Transverse colon (tissue), 4 donors: ENCODE data around the gene XYLT1. TPM values are rescaled to one million over a fixed set of nuclear protein-coding genes. Genes with fewer than 3 reads are reported as not detected.
A peak's percentile ranks its signal among the peaks of the same experiment; 100 is the strongest.

Experiments
- DNase-seq: peaks from one replicate; pipeline ENCODE4 v3.0.0-alpha.2; 2019
- H3K27ac ChIP-seq, 4 donors: fragments of 200-600 bp; sonication (generic); 2 replicates each; pipeline ENCODE4 v1.5.1; 2016 to 2018; ENCODE audit warnings: inconsistent platforms in 4 of 4
- H3K27me3 ChIP-seq: fragments of 200-600 bp; sonication (generic); 2 replicates; pipeline ENCODE4 v1.5.1; 2017; ENCODE audit warnings: inconsistent platforms
- H3K36me3 ChIP-seq, 4 donors: fragments of 200-600 bp; sonication (generic); 2 replicates each; pipeline ENCODE4 v1.5.1; 2017 to 2019; ENCODE audit warnings: inconsistent platforms in 4 of 4
- H3K4me1 ChIP-seq, 4 donors: fragments of 200-600 bp; sonication (generic); 2 replicates each; pipeline ENCODE4 v1.5.1; 2017 to 2020; ENCODE audit warnings: inconsistent platforms in 4 of 4
- H3K4me3 ChIP-seq, 4 donors: fragments of 200-600 bp; sonication (generic); 1 replicate in 1 of 4; 2 replicates in 3 of 4; pipeline versions ENCODE4 v1.5.1 to v1.6.1; 2017 to 2019; ENCODE audit warnings: inconsistent platforms in 4 of 4
- H3K9me3 ChIP-seq, 2 donors: fragments of 200-600 bp; sonication (generic); 2 replicates each; pipeline ENCODE4 v1.5.1; 2017 to 2019; ENCODE audit warnings: inconsistent platforms in 2 of 2
- EP300 ChIP-seq: sonication (generic); formaldehyde crosslinking; IDR thresholded peaks from one replicate; pipeline ENCODE4 v1.6.1; 2017; ENCODE audit warnings: antibody characterized with exemption, low read depth
- POLR2A ChIP-seq: fragments of 450-650 bp; IDR thresholded peaks from one replicate; pipeline ENCODE4 v1.6.1; 2016; ENCODE audit warnings: antibody characterized with exemption, mild to moderate bottlenecking, moderate library complexity
- POLR2AphosphoS5 ChIP-seq, 3 donors: sonication (generic); formaldehyde crosslinking; IDR thresholded peaks; one replicate each; pipeline ENCODE4 v1.6.1; 2016; ENCODE audit warnings: antibody characterized with exemption in 3 of 3
- WGBS, 2 donors: methylation state at CpG; one replicate each; pipeline ENCODE4 v1.1.5; 2018; ENCODE audit warnings: low coverage in 1 of 2; 5-methylcytosine and 5-hydroxymethylcytosine counted together
- in situ Hi-C, 4 donors: fragments of 200-750 bp; cut with MboI; loops; one replicate each; pipeline versions ENCODE4 v1.15.0 to v1.15.1; 2017; ENCODE audit warnings: low sequenced_read_pairs in 3 of 4, low pct_ligation_motif_present in 1 of 4, low pct_unique_long_range_greater_than_20kb in 1 of 4
- intact Hi-C: fragments of 100-400 bp; cut with DNase I; formaldehyde crosslinking; loops from one replicate; pipeline ENCODE4 v1.15.1; 2023; ENCODE audit warnings: low total_unique reads
- total RNA-seq, 4 donors: library from RNA; depleted of rRNA; stranded (reverse); fragments of >200 nt; gene quantifications; one replicate each; pipeline ENCODE4 v1.1.0, GENCODE V29; 2016
- TF ChIP-seq, protein P1 (sequence below), 5 experiments: fragments of 200-600 bp in 3 of 5; fragments of 450-650 bp in 2 of 5; sonication (generic) in 3 of 5; IDR thresholded peaks; 1 replicate in 2 of 5; 2 replicates in 3 of 5; pipeline ENCODE4 v1.5.1; 2016 to 2017; ENCODE audit warnings: antibody characterized with exemption in 5 of 5, inconsistent platforms in 3 of 5, mild to moderate bottlenecking in 2 of 5, moderate library complexity in 1 of 5

The XYLT1 gene
- total RNA-seq, 4 donors from 2014 or later, result 22.3 to 44.6 (median 39.4) TPM

DNA sequence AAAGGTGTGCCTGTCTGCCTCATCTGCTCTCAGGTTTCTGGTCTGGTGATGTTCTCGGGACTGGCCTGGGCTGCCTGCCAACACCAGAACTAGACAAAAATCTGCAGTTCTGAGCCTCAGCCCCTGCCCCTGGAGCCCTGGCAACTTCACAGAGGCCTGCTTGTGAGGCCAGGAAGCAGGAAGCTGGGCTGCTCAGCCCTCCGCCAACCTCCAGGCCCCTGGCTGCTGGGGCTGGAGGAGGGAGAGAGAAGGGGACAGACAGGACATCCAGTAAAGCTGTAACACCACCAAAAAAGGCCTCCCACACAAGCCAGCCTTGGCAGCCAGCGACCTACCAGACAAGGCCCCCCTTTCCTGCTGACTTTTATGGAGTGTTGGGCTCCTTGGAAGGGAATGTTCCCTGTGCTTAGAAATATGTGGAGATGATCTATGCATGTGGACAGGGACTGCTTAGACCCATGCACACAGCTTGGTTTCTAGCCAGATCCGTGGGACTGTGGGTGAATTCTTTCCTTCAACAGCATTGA lies 157.6 kb downstream of the XYLT1 start:
- no peaks in the 10 kb centered on the region for H3K36me3 ChIP-seq
- 41% methylated on average over 4 of the region's 4 CpGs; no CpG with 5 or more reads in 1 of the 2 donors for WGBS, 2 donors
- TF ChIP-seq POLR2AphosphoS5 (IDR thresholded peaks at IDR 0.05) (peak; percentile 85 to 92 (median 88)), POLR2A (no peak), EP300 (peak; percentile 99)
- TF ChIP-seq, protein P1, sequence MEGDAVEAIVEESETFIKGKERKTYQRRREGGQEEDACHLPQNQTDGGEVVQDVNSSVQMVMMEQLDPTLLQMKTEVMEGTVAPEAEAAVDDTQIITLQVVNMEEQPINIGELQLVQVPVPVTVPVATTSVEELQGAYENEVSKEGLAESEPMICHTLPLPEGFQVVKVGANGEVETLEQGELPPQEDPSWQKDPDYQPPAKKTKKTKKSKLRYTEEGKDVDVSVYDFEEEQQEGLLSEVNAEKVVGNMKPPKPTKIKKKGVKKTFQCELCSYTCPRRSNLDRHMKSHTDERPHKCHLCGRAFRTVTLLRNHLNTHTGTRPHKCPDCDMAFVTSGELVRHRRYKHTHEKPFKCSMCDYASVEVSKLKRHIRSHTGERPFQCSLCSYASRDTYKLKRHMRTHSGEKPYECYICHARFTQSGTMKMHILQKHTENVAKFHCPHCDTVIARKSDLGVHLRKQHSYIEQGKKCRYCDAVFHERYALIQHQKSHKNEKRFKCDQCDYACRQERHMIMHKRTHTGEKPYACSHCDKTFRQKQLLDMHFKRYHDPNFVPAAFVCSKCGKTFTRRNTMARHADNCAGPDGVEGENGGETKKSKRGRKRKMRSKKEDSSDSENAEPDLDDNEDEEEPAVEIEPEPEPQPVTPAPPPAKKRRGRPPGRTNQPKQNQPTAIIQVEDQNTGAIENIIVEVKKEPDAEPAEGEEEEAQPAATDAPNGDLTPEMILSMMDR (IDR thresholded peaks at IDR 0.05), result no peak
- intact Hi-C loops (loop anchor here (2.0 to 5.0 kb wide), 2 partner anchors 32 to 49 kb away; no protein-coding TSS in a partner anchor), in situ Hi-C loops (no loop called here)
- no peaks in the 10 kb centered on the region for H3K9me3 ChIP-seq
- no peak overlapping the region for H3K4me3 ChIP-seq
- H3K27ac ChIP-seq, result peak overlapping the region; percentile 78 to 88 (median 84)
- H3K4me1 ChIP-seq, result peaks cover 23 to 48% (median 34%) of the 10 kb centered on the region in 4 donors
- H3K27me3 ChIP-seq, result no peaks in the 10 kb centered on the region
- peak; percentile 46 for DNase-seq

DNA sequence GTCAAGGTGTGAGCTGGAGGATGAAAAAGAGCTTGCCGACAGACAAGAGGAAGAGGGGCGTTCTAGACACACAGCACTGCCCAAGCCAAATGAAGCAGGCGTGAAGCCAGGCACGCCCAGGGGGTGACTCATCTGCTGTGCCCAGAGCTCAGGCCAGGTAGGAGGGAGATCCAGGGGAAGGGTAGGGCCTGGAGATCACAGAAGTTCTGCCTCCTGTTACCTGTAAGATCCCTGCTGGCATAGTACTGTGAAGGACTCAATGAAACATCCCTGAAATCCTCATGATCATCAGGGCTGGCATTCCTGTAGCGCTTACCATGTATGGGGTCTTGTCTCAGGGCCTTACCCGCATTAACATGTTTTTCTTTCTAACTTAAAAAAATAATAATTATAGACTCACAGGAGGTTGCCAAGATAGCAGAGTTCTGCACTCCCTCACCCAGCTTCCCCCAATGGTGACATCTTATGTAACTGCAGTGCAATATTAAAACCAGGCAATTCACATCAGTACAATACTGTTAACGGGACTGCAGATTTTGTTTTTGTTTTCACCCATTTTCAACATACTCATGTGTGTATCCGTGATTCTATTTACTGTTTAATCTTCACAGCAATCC lies 158.6 kb downstream of the XYLT1 start:
- in situ Hi-C loops, result no loop called here
- intact Hi-C loops, result loop anchor here (2.0 to 5.0 kb wide), 2 partner anchors 33 to 50 kb away; no protein-coding TSS in a partner anchor
- H3K4me1 ChIP-seq, result peaks cover 24 to 55% (median 37%) of the 10 kb centered on the region in 4 donors
- no peaks in the 10 kb centered on the region for H3K27me3 ChIP-seq
- 64 to 70% methylated on average over 7 to 8 of the region's 8 CpGs for WGBS, 2 donors
- H3K9me3 ChIP-seq, result no peaks in the 10 kb centered on the region
- no peak overlapping the region for H3K4me3 ChIP-seq
- peak; percentile 13 to 68 (median 54) for TF ChIP-seq POLR2AphosphoS5 (IDR thresholded peaks at IDR 0.05)
- no peak for TF ChIP-seq POLR2A
- TF ChIP-seq, protein P1 (IDR thresholded peaks at IDR 0.05), result no peak
- peak; percentile 25 for TF ChIP-seq EP300
- peak overlapping the region; percentile 78 to 88 (median 84) for H3K27ac ChIP-seq
- peak; percentile 89 for DNase-seq
- no peaks in the 10 kb centered on the region for H3K36me3 ChIP-seq

DNA sequence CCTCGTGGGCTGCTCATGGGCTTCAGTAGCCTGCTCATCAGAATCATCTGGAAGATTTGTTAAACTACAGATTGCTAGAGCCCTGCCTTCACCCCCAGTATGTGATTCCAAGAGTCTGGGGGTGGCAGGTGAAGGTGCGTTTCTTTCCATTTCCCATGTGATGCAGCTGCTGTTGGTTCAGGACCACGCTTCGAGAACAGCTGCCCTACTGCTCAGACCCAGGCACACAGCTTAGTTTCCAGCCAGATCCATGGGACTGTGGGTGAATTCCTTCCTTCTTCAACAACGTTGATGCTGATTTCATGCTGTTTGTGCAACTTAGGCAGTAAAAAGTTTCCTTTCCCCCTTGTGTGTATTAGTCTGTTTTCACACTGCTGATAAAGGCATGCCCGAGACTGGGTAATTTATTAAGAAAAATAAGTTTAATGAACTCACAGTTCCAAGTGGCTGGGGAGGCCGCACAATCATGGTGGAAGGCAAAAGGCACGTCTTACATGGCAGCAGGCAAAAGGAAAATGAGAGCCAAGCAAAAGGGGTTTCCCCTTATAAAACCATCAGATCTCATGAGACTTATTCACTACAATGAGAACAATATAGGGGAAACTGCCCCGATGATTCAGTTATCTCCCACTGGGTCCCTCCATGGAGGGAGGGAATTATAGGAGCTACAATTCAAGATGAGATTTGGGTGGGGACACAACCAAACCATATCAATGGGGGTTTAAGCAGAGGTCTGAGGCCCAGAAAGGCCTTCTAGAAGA lies 159.2 kb downstream of the XYLT1 start:
- Histone ChIP-seq H3K4me1 (peaks cover 26 to 56% (median 37%) of the 10 kb centered on the region in 4 donors), H3K9me3 (no peaks in the 10 kb centered on the region), H3K4me3 (no peak overlapping the region), H3K27me3 (no peaks in the 10 kb centered on the region), H3K27ac (peak overlapping the region; percentile 78 to 88 (median 84)), H3K36me3 (no peaks in the 10 kb centered on the region)
- no peak for DNase-seq
- WGBS, 2 donors, result 81% methylated on average over 8 to 9 of the region's 9 CpGs
- intact Hi-C loops, result loop anchor here (2.0 to 5.0 kb wide), 2 partner anchors 33 to 51 kb away; no protein-coding TSS in a partner anchor
- TF ChIP-seq POLR2AphosphoS5 (IDR thresholded peaks at IDR 0.05), result no peak
- TF ChIP-seq, protein P1 (IDR thresholded peaks at IDR 0.05), result no peak
- no peak for TF ChIP-seq POLR2A
- TF ChIP-seq EP300, result no peak
- in situ Hi-C loops, result no loop called here

DNA sequence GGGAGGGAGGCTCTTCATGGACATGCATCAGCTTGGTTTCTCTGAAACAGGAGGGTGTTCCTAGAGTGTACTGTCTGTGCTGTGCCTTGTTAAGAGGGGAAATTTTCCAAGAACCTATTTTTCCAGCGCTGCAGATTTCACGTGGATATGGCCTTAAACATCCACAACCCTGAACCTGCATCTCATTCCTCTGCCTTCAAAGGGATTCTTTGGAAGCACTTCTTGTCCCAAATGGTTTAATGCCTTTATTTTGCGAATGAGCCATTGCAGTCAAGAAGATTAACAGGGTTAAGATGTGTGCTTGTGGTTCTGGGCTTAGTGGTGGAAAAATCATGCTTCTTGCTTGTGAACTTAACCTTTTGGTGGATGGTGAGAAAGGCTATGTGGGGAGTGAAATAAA lies 161.2 kb downstream of the XYLT1 start:
- intact Hi-C loops, result loop anchor here (5.0 to 10.0 kb wide), 2 partner anchors 87 to 155 kb away; no protein-coding TSS in a partner anchor
- in situ Hi-C loops, result no loop called here
- H3K36me3 ChIP-seq, result no peaks in the 10 kb centered on the region
- TF ChIP-seq POLR2AphosphoS5 (IDR thresholded peaks at IDR 0.05), result no peak
- TF ChIP-seq POLR2A, result no peak
- no peak for TF ChIP-seq EP300
- TF ChIP-seq, protein P1 (IDR thresholded peaks at IDR 0.05), result no peak
- 79 to 91% methylated on average over 3 of the region's 3 CpGs for WGBS, 2 donors
- no peak overlapping the region for H3K4me3 ChIP-seq
- no peak for DNase-seq
- peaks cover 37 to 70% (median 52%) of the 10 kb centered on the region in 4 donors for H3K4me1 ChIP-seq
- no peaks in the 10 kb centered on the region for H3K27me3 ChIP-seq
- no peaks in the 10 kb centered on the region for H3K9me3 ChIP-seq
- H3K27ac ChIP-seq, result peak overlapping the region; percentile 7 to 88 (median 82)
